K562 (cell line): ENCODE results near the gene RNF213. TPM values are rescaled to one million over a fixed set of nuclear protein-coding genes. Genes with fewer than 3 reads are reported as not detected.
A peak's percentile ranks its signal among the peaks of the same experiment; 100 is the strongest.

Experiments
- ARHGAP35 ChIP-seq: fragments of 450-650 bp; IDR thresholded peaks from 2 replicates; pipeline ENCODE4 v1.6.1; 2018; ENCODE audit not compliant: partially characterized antibody
- ETV6 ChIP-seq, 3 experiments: fragments of 150-350 bp in 1 of 3; sonication (generic) in 1 of 3; formaldehyde crosslinking in 1 of 3; IDR thresholded peaks; 2 replicates each; pipeline versions ENCODE4 v1.6.1 to v1.8.0; 2014 to 2022; ENCODE audit warnings: borderline replicate concordance in 2 of 3, low read depth in 2 of 3, antibody characterized with exemption in 1 of 3, low read length in 1 of 3, mild to moderate bottlenecking in 1 of 3, missing genetic modification reagents in 1 of 3
- HSF4 ChIP-seq: fragments of 250-450 bp; sonication (Bioruptor Pico); IDR thresholded peaks from 2 replicates; pipeline ENCODE4 v2.1.2; 2022; ENCODE audit warnings: mild to moderate bottlenecking, moderate library complexity, borderline replicate concordance
- NCOA6 ChIP-seq: fragments of 450-650 bp; IDR thresholded peaks from 2 replicates; pipeline ENCODE4 v1.6.1; 2017; ENCODE audit warnings: mild to moderate bottlenecking
- NUFIP1 ChIP-seq: fragments of 450-650 bp; IDR thresholded peaks from 2 replicates; pipeline ENCODE4 v1.6.1; 2018; ENCODE audit not compliant: partially characterized antibody
- OTX1 ChIP-seq: fragments of 450-650 bp; formaldehyde crosslinking; IDR thresholded peaks from 2 replicates; pipeline ENCODE4 v1.4.0; 2022; ENCODE audit warnings: mild to moderate bottlenecking
- SNIP1 ChIP-seq: fragments of 450-650 bp; IDR thresholded peaks from 2 replicates; pipeline ENCODE4 v1.7.1; 2017; ENCODE audit warnings: low read depth, mild to moderate bottlenecking
- YY1 ChIP-seq, 3 experiments: IDR thresholded peaks; 2 replicates each; pipeline ENCODE4 v1.6.1; 2011; ENCODE audit warnings: low read length in 2 of 3, mild to moderate bottlenecking in 2 of 3, moderate library complexity in 2 of 3, borderline replicate concordance in 1 of 3, control low read depth in 1 of 3, low read depth in 1 of 3; ENCODE audit not compliant: insufficient read depth in 3 of 3, insufficient replicate concordance in 2 of 3, control insufficient read depth in 1 of 3, insufficient read length in 1 of 3; ENCODE audit errors: extremely low read depth in 1 of 3
- ZFX ChIP-seq: sonication (generic); formaldehyde crosslinking; IDR thresholded peaks from 2 replicates; pipeline ENCODE4 v1.8.0; 2022; ENCODE audit warnings: mild to moderate bottlenecking, missing genetic modification reagents, moderate library complexity
- polyA plus RNA-seq, 8 experiments: library from polyadenylated mRNA; depleted of rRNA in 4 of 8; stranded (reverse) in 5 of 8; unstranded in 3 of 8; fragments of >200 nt; fragmentation: Nextera tagmentation in 2 of 8; fragmentation: Illumina TruSeq in 1 of 8; extraction: Ambion mirVana in 2 of 8; extraction: Trizol in 1 of 8; gene quantifications; 2 replicates each; pipeline versions ENCODE4 v1.2.1 to v1.2.3, GENCODE V29; 2011 to 2014; ENCODE audit warnings: inconsistent platforms in 1 of 8, missing spikeins in 1 of 8
- total RNA-seq, 7 experiments: library from RNA; depleted of rRNA in 6 of 7; stranded (reverse); fragments of >200 nt in 6 of 7; fragmentation: Illumina TruSeq in 2 of 7; extraction: Trizol in 2 of 7; gene quantifications; 2 replicates each; pipeline versions ENCODE4 v1.2.1 to v1.2.3, GENCODE V29; 2011 to 2021; ENCODE audit warnings: low replicate concordance in 1 of 7
- TF ChIP-seq, protein P1 (sequence below): sonication (generic); formaldehyde crosslinking; IDR thresholded peaks from 2 replicates; pipeline ENCODE4 v1.8.0; 2022; ENCODE audit warnings: mild to moderate bottlenecking, missing genetic modification reagents
- TF ChIP-seq, protein P2 (sequence below), 2 experiments: fragments of 450-650 bp; IDR thresholded peaks; 2 replicates each; pipeline ENCODE4 v1.6.1; 2018; ENCODE audit warnings: mild to moderate bottlenecking in 2 of 2, low read depth in 1 of 2; ENCODE audit not compliant: partially characterized antibody in 2 of 2
- TF ChIP-seq, protein P3 (sequence below): fragments of 450-650 bp; formaldehyde crosslinking; IDR thresholded peaks from 2 replicates; pipeline ENCODE4 v1.4.0; 2020; ENCODE audit warnings: mild to moderate bottlenecking, moderate library complexity
- TF ChIP-seq, protein P4 (sequence below): fragments of 250-450 bp; sonication (Bioruptor Pico); IDR thresholded peaks from 2 replicates; pipeline ENCODE4 v1.9.0; 2021; ENCODE audit warnings: mild to moderate bottlenecking
- TF ChIP-seq, protein P5 (sequence below): fragments of 450-650 bp; formaldehyde crosslinking; IDR thresholded peaks from 2 replicates; pipeline ENCODE4 v1.4.0; 2022; ENCODE audit warnings: missing genetic modification characterization

The RNF213 gene
- total and polyA plus RNA-seq, 9 of the 15 experiments (the other 6 are each of a cell fraction or from before 2014, with no cell fraction given), result 5.3 to 33.6 (median 17.9) TPM

GRCh38 chr17:80220054-80220735, 40.5 kb upstream of the RNF213 start, which contains the start of the genes SGSH and SLC26A11 (continued):
- TF ChIP-seq, protein P1, sequence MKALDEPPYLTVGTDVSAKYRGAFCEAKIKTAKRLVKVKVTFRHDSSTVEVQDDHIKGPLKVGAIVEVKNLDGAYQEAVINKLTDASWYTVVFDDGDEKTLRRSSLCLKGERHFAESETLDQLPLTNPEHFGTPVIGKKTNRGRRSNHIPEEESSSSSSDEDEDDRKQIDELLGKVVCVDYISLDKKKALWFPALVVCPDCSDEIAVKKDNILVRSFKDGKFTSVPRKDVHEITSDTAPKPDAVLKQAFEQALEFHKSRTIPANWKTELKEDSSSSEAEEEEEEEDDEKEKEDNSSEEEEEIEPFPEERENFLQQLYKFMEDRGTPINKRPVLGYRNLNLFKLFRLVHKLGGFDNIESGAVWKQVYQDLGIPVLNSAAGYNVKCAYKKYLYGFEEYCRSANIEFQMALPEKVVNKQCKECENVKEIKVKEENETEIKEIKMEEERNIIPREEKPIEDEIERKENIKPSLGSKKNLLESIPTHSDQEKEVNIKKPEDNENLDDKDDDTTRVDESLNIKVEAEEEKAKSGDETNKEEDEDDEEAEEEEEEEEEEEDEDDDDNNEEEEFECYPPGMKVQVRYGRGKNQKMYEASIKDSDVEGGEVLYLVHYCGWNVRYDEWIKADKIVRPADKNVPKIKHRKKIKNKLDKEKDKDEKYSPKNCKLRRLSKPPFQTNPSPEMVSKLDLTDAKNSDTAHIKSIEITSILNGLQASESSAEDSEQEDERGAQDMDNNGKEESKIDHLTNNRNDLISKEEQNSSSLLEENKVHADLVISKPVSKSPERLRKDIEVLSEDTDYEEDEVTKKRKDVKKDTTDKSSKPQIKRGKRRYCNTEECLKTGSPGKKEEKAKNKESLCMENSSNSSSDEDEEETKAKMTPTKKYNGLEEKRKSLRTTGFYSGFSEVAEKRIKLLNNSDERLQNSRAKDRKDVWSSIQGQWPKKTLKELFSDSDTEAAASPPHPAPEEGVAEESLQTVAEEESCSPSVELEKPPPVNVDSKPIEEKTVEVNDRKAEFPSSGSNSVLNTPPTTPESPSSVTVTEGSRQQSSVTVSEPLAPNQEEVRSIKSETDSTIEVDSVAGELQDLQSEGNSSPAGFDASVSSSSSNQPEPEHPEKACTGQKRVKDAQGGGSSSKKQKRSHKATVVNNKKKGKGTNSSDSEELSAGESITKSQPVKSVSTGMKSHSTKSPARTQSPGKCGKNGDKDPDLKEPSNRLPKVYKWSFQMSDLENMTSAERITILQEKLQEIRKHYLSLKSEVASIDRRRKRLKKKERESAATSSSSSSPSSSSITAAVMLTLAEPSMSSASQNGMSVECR (CRISPR knock-in tag), result no peak
- TF ChIP-seq, protein P2, sequence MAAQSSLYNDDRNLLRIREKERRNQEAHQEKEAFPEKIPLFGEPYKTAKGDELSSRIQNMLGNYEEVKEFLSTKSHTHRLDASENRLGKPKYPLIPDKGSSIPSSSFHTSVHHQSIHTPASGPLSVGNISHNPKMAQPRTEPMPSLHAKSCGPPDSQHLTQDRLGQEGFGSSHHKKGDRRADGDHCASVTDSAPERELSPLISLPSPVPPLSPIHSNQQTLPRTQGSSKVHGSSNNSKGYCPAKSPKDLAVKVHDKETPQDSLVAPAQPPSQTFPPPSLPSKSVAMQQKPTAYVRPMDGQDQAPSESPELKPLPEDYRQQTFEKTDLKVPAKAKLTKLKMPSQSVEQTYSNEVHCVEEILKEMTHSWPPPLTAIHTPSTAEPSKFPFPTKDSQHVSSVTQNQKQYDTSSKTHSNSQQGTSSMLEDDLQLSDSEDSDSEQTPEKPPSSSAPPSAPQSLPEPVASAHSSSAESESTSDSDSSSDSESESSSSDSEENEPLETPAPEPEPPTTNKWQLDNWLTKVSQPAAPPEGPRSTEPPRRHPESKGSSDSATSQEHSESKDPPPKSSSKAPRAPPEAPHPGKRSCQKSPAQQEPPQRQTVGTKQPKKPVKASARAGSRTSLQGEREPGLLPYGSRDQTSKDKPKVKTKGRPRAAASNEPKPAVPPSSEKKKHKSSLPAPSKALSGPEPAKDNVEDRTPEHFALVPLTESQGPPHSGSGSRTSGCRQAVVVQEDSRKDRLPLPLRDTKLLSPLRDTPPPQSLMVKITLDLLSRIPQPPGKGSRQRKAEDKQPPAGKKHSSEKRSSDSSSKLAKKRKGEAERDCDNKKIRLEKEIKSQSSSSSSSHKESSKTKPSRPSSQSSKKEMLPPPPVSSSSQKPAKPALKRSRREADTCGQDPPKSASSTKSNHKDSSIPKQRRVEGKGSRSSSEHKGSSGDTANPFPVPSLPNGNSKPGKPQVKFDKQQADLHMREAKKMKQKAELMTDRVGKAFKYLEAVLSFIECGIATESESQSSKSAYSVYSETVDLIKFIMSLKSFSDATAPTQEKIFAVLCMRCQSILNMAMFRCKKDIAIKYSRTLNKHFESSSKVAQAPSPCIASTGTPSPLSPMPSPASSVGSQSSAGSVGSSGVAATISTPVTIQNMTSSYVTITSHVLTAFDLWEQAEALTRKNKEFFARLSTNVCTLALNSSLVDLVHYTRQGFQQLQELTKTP (IDR thresholded peaks at IDR 0.05; ENCODE audit: low read depth in 1 of 2, partially characterized antibody in 2 of 2), result no peak
- TF ChIP-seq NUFIP1 (no peak), ETV6 (IDR thresholded peaks at IDR 0.05; ENCODE audit: borderline replicate concordance in 1 of 2, low read depth in 2 of 2, low read length in 1 of 2) (no peak), ETV6 (CRISPR knock-in tag; IDR thresholded peaks at IDR 0.05; ENCODE audit: borderline replicate concordance) (no peak), SNIP1 (no peak), ARHGAP35 (no peak), ZFX (CRISPR knock-in tag) (peak; percentile 64), OTX1 (CRISPR knock-in tag) (no peak), YY1 (IDR thresholded peaks at IDR 0.05; ENCODE audit: borderline replicate concordance in 1 of 3, control insufficient read depth in 1 of 3, extremely low read depth in 1 of 3, insufficient read depth in 3 of 3, insufficient read length in 1 of 3, insufficient replicate concordance in 2 of 3, low read depth in 1 of 3, low read length in 2 of 3) (peak in 2 of 3 experiments; percentile 66 to 76), NCOA6 (no peak), HSF4 (CRISPR knock-in tag) (no peak)
- TF ChIP-seq, protein P3, sequence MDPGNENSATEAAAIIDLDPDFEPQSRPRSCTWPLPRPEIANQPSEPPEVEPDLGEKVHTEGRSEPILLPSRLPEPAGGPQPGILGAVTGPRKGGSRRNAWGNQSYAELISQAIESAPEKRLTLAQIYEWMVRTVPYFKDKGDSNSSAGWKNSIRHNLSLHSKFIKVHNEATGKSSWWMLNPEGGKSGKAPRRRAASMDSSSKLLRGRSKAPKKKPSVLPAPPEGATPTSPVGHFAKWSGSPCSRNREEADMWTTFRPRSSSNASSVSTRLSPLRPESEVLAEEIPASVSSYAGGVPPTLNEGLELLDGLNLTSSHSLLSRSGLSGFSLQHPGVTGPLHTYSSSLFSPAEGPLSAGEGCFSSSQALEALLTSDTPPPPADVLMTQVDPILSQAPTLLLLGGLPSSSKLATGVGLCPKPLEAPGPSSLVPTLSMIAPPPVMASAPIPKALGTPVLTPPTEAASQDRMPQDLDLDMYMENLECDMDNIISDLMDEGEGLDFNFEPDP (CRISPR knock-in tag), result no peak
- TF ChIP-seq, protein P4, sequence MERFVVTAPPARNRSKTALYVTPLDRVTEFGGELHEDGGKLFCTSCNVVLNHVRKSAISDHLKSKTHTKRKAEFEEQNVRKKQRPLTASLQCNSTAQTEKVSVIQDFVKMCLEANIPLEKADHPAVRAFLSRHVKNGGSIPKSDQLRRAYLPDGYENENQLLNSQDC (CRISPR knock-in tag), result no peak
- TF ChIP-seq, protein P5, sequence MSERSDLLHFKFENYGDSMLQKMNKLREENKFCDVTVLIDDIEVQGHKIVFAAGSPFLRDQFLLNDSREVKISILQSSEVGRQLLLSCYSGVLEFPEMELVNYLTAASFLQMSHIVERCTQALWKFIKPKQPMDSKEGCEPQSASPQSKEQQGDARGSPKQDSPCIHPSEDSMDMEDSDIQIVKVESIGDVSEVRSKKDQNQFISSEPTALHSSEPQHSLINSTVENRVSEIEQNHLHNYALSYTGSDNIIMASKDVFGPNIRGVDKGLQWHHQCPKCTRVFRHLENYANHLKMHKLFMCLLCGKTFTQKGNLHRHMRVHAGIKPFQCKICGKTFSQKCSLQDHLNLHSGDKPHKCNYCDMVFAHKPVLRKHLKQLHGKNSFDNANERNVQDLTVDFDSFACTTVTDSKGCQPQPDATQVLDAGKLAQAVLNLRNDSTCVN (CRISPR knock-in tag), result no peak
